Measurements from ENCODE around the gene TTLL13. TPM values are rescaled to one million over a fixed set of nuclear protein-coding genes. Genes with fewer than 3 reads are reported as not detected.
A peak's percentile ranks its signal among the peaks of the same experiment; 100 is the strongest.

TTLL13 gene
- total RNA-seq, 1 experiment from 2014 or later, result 1.0 TPM

- peaks cover 31 to 41% of the 10 kb centered on the region in 2 experiments for H3K36me3 ChIP-seq (ENCODE audit: control insufficient read depth in 1 of 2, insufficient read depth in 2 of 2, low read length in 2 of 2)
- peaks cover 23% of the 10 kb centered on the region for H3K79me2 ChIP-seq (ENCODE audit: insufficient read depth, low read length)
- intact Hi-C loops (cut with micrococcal nuclease), result loop anchor here (1.0 kb wide), 1 partner anchor 78 kb away; no protein-coding TSS in a partner anchor
- H3K27ac ChIP-seq (ENCODE audit: low read depth, low read length), result no peak overlapping the region; the same call in 1 of the 2 replicates
- no peak overlapping the region for H3K4me3 ChIP-seq (replicated peaks in 1 of 2; ENCODE audit: low read depth in 1 of 2, low read length in 2 of 2)
- no peak overlapping the region for H3K9ac ChIP-seq (ENCODE audit: low read length)
- ChIA-PET POLR2A (interaction anchor here (0.7 to 0.9 kb wide), 2 partner anchors 9 to 12 kb away, joined by 3 to 6 read pairs; partner anchors contain the start of genes CIB1 and GDPGP1), RAD21 (ENCODE audit: low non-redundant PET in 1 of 2, low total read pairs in 2 of 2, uncharacterized antibody in 2 of 2, unreplicated experiment in 2 of 2) (interaction anchor here (0.6 to 1.0 kb wide), 2 partner anchors 65 to 78 kb away, joined by 3 to 6 read pairs; no protein-coding TSS in a partner anchor), CTCF (interaction anchor here (0.6 to 1.9 kb wide), 13 partner anchors 9 to 1240 kb away, joined by 3 to 26 read pairs (median 4); partner anchors contain the start of genes CIB1, GDPGP1, SEMA4B and TTLL13)
- H3K27me3 ChIP-seq (ENCODE audit: insufficient read depth, low read length), result no peaks in the 10 kb centered on the region
- no peak for TF ChIP-seq ZNF274 (IDR thresholded peaks at IDR 0.05; ENCODE audit: low read depth, low read length)
- TF ChIP-seq POLR2A (IDR thresholded peaks at IDR 0.05; ENCODE audit: borderline replicate concordance, extremely low read depth, insufficient read depth, insufficient read length), result no peak
- TF ChIP-seq MAX (IDR thresholded peaks at IDR 0.05), result no peak
- TF ChIP-seq CEBPB (IDR thresholded peaks at IDR 0.05; ENCODE audit: low read depth), result no peak
- peak in 2 of 3 experiments; percentile 70 to 76; a peak in 4 of 6 replicates for TF ChIP-seq CTCF (IDR thresholded peaks at IDR 0.05 in 2 of 3, conservative IDR thresholded peaks at IDR 0.05 in 1 of 3; ENCODE audit: borderline replicate concordance in 1 of 3, insufficient read depth in 1 of 3, low read depth in 2 of 3, low read length in 2 of 3)
- peak; percentile 28; the same call in 1 of the 2 replicates for TF ChIP-seq POLR2AphosphoS5 (IDR thresholded peaks at IDR 0.05; ENCODE audit: low read depth, low read length)
- TF ChIP-seq EZH2 (IDR thresholded peaks at IDR 0.05), result no peak
- no peak for TF ChIP-seq EGR1 (IDR thresholded peaks at IDR 0.05; ENCODE audit: low read depth)
- no peak for TF ChIP-seq ELF1 (IDR thresholded peaks at IDR 0.05; ENCODE audit: borderline replicate concordance, low read depth)
- no peak for TF ChIP-seq TCF7L2 (IDR thresholded peaks at IDR 0.05; ENCODE audit: borderline replicate concordance, extremely low read depth, insufficient read depth, insufficient read length)
- peaks cover 0 to 16% of the 10 kb centered on the region in 2 experiments; a peak in 3 of 4 replicates for H3K4me1 ChIP-seq (ENCODE audit: control insufficient read depth in 1 of 2, insufficient read depth in 2 of 2, low read length in 2 of 2)
- no peaks in the 10 kb centered on the region for H3K9me3 ChIP-seq (ENCODE audit: control insufficient read depth in 1 of 2, insufficient read depth in 1 of 2, low read depth in 1 of 2, low read length in 2 of 2)
- no peak overlapping the region for H2AFZ ChIP-seq (ENCODE audit: low read depth, low read length, poor library complexity, severe bottlenecking)
- BruUV-seq (replicated peaks), result no TSS peak
- ATAC-seq, result peak; percentile 89
- no peak overlapping the region for H3K4me2 ChIP-seq (ENCODE audit: low read length)
- no peaks in the 10 kb centered on the region for H4K20me1 ChIP-seq (ENCODE audit: insufficient read depth)
- no peak for DNase-seq (ENCODE audit: low read depth, low spot score)
- no peaks in the 10 kb centered on the region for H3K9me2 ChIP-seq (ENCODE audit: insufficient read depth)
Measured at GRCh38 chr15:90221246-90221900, 28.0 kb upstream of the TTLL13 start.
